ENCODE data around the gene TSPAN14. TPM values are rescaled to one million over a fixed set of nuclear protein-coding genes. Genes with fewer than 3 reads are reported as not detected.

TSPAN14 gene
- total and polyA plus RNA-seq, 10 of the 15 experiments (the other 5 are each of a cell fraction or from before 2014, with no cell fraction given), result 2.5 to 31.7 (median 17.9) TPM

DNA sequence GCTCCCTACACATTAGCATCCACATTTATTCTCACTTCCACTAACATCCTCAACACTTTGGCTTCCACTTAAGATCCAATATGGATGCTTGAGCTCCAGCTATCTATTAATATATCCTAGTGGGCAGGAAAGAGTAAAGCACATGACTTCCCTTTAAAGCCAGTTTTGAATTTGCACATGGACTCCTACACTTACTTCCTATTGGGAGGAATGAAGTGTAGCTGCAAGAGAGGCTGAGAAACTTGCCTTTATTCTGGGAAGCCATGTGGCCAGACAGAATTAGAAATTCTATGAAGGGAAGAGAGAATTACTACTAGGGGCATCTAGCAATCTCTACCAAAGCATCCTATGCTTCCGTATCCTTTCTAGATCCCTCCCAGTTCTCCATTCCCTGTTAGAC lies 3.0 kb upstream of the TSPAN14 start (continued):
- TF ChIP-seq, protein P1, sequence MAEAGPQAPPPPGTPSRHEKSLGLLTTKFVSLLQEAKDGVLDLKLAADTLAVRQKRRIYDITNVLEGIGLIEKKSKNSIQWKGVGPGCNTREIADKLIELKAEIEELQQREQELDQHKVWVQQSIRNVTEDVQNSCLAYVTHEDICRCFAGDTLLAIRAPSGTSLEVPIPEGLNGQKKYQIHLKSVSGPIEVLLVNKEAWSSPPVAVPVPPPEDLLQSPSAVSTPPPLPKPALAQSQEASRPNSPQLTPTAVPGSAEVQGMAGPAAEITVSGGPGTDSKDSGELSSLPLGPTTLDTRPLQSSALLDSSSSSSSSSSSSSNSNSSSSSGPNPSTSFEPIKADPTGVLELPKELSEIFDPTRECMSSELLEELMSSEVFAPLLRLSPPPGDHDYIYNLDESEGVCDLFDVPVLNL (IDR thresholded peaks at IDR 0.05; ENCODE audit: low read depth, low read length), result no peak
- no peak for TF ChIP-seq POLR2AphosphoS5 (IDR thresholded peaks at IDR 0.05; ENCODE audit: low read length)
- no peak for TF ChIP-seq ZNF622 (IDR thresholded peaks at IDR 0.05)
- TF ChIP-seq HCFC1 (IDR thresholded peaks at IDR 0.05; ENCODE audit: low read length), result no peak
- TF ChIP-seq SMAD1 (IDR thresholded peaks at IDR 0.05; ENCODE audit: low read depth, partially characterized antibody), result no peak

DNA sequence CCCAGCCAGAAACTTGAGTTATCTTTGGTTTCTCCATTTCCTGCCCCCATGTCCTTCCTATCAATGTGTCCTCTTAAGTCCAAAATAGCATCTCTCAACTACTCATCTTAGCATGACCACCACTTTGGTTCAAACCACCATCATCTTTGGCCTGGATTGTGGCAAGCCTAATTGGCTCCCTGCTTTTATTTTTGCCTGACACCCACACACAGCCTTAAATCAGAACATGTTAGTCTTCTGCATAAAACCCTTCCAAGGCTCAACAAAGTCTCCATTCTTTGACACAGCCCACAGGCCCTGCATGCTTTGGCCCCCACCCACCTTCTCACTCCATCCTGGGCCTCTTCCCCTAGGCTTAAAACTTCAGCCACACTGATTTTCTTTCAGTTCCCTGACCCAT lies 2.0 kb upstream of the TSPAN14 start:
- H3K27me3 ChIP-seq (replicated peaks in 1 of 2; ENCODE audit: control insufficient read depth in 2 of 2, insufficient read depth in 2 of 2, low read length in 1 of 2), result no peaks in the 10 kb centered on the region
- H3K4me1 ChIP-seq (ENCODE audit: control insufficient read depth, insufficient read depth, low read length), result peaks cover 32% of the 10 kb centered on the region
- RAD21 ChIA-PET (ENCODE audit: unreplicated experiment), result interaction anchor here (0.9 to 12.4 kb wide), 3 partner anchors 12 to 52 kb away, joined by 3 to 432 read pairs (median 7); no protein-coding TSS in a partner anchor
- in situ Hi-C loops (cut with MboI) (no loop called here), intact Hi-C loops (cut with micrococcal nuclease; ENCODE audit: unreplicated experiment) (loop anchor here (10.0 kb wide), 1 partner anchor 653 kb away; no protein-coding TSS in a partner anchor)
- no peak for TF ChIP-seq CREM (IDR thresholded peaks at IDR 0.05; ENCODE audit: low read depth)
- no peak for TF ChIP-seq CEBPB (IDR thresholded peaks at IDR 0.05; ENCODE audit: borderline replicate concordance in 1 of 2, low read depth in 2 of 2, low read length in 2 of 2)
- no peak for TF ChIP-seq ZBED1 (IDR thresholded peaks at IDR 0.05; ENCODE audit: borderline replicate concordance)
- no peak for TF ChIP-seq CBX3 (IDR thresholded peaks at IDR 0.05; ENCODE audit: borderline replicate concordance, low read depth)
- TF ChIP-seq MTA2 (IDR thresholded peaks at IDR 0.05; ENCODE audit: low read depth), result 0 out of 2 replicates have a peak, but pooled peaks have one; percentile 14
- TF ChIP-seq STAT3 (IDR thresholded peaks at IDR 0.05; ENCODE audit: low read depth, low read length), result no peak
- TF ChIP-seq CHD4 (IDR thresholded peaks at IDR 0.05), result no peak
- DNase-seq (ENCODE audit: low read depth, low spot score) (no peak), FAIRE-seq (no peak), ATAC-seq (no peak)
- peaks cover 22% of the 10 kb centered on the region for H3K79me2 ChIP-seq (ENCODE audit: control insufficient read depth, insufficient read depth, low read length)
- SMC1A ChIA-PET (ENCODE audit: uncharacterized antibody, unreplicated experiment), result interaction anchor here (0.9 to 36.0 kb wide), 6 partner anchors 8 to 54 kb away, joined by 4 to 1038 read pairs (median 8); no protein-coding TSS in a partner anchor
- H3K4me3 ChIP-seq, result no peak overlapping the region
- H3K36me3 ChIP-seq (ENCODE audit: control insufficient read depth in 2 of 2, insufficient read depth in 2 of 2, low read length in 1 of 2), result no peaks in the 10 kb centered on the region
- peaks cover 3% of the 10 kb centered on the region; the same call in 1 of the 3 replicates for H3K9me3 ChIP-seq (replicated peaks; ENCODE audit: control insufficient read depth, insufficient read depth, low read length)
- BruUV-seq (replicated peaks), result no TSS peak
- no peaks in the 10 kb centered on the region for H4K20me1 ChIP-seq (ENCODE audit: control insufficient read depth, insufficient read depth)
- no peak overlapping the region for H3K4me2 ChIP-seq (ENCODE audit: control insufficient read depth, insufficient read depth)
- CTCF ChIA-PET, result interaction anchor here (1.3 to 21.3 kb wide), 4 partner anchors 8 to 146 kb away, joined by 5 to 852 read pairs (median 14); no protein-coding TSS in a partner anchor
- POLR2A ChIA-PET, result interaction anchor here (1.6 to 9.6 kb wide), 2 partner anchors 18 to 52 kb away, joined by 3 to 190 read pairs; no protein-coding TSS in a partner anchor
- H3K9ac ChIP-seq (ENCODE audit: control insufficient read depth, insufficient read depth, low read length), result no peak overlapping the region
- no peak overlapping the region for H2AFZ ChIP-seq (ENCODE audit: control insufficient read depth, low read depth, low read length)
- no peak overlapping the region for H3K27ac ChIP-seq (ENCODE audit: control insufficient read depth, insufficient read depth)
